Mesenteric fat pad (tissue), 1 donor: ENCODE measurements around the gene DOK6. TPM values are rescaled to one million over a fixed set of nuclear protein-coding genes. Genes with fewer than 3 reads are reported as not detected.

Experiments
- DNase-seq: peaks from one replicate; pipeline ENCODE4 v3.0.0-alpha.2; 2020; ENCODE audit warnings: low spot score
- total RNA-seq: library from RNA; stranded (reverse); fragmentation: NEBNext Ultra II Directional; extraction: Animal tissue kit (Norgen Biotek cat#: 25700); gene quantifications from one replicate; pipeline ENCODE4 v1.2.1, GENCODE V29; 2021
- donor health status: DM: yes; HTN: yes; CAD: no.

DOK6 gene
- total RNA-seq, 1 donor from 2014 or later, result 1.6 TPM

GRCh38 chr18:69432847-69433246, 32.2 kb downstream of the DOK6 start:
- DNase-seq, result no peak

- DNase-seq, result no peak
These were observed 34.3 kb downstream of the DOK6 start for GRCh38 chr18:69435000-69435399.

DNA sequence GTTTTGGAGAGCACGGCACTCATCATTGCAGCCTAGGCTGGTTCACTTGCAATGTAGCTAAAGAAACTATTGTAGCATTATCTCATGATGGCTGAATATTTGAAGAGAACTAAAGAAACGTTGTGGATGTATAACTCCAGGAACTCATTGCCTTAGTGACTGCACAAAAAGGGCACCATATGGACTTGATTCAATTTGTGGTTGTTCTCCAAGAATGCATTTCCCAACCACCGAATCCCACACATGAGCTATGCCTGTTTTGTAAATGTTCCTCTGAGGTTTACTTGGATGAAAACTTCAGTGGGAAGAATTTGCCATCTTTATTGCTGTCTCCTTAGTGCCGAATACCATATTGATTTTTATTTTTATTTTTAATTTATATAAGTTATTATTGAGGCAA, 43.5 kb downstream of the DOK6 start:
- no peak for DNase-seq

DNA sequence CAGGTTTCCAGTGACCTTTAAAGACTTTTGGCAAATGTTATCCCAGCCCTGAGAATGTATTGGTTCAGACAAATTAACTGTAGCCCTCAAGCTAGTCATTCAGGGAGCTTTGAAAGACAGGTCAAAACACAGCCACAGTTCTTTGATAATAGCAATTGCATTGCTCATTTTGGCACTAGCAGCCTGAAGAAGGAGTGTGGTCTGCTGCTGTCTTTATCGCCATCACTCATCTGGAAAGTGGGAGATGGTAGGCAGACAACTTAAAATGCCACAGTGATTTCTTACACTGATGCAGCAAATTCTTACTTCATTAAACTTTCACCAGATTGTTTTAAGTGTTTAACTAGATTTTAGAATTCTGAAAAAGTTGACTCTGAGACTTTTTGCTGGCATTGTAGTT, 47.2 kb downstream of the DOK6 start:
- DNase-seq, result no peak

DNA sequence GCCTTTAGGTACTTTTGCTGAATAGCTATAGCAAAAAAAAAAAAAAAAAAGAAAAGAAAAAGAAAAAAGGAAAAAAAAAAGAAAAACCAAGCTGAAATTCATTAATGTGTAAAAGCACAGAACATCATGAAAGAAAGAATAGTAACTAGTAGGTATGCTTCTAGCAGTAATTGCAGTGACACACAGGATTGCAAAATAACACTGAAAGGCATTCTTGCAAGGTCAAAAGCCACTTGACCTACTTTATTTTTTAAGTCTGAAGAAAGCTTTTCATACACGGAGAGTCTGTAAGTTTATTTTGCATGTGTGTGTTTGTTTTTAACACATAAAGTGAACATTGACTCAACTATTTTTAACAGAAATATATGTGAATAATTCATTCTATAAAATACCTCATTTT, 54.4 kb downstream of the DOK6 start:
- no peak for DNase-seq

- no peak for DNase-seq
These were observed 68.8 kb downstream of the DOK6 start for GRCh38 chr18:69469444-69469919.

GRCh38 chr18:69480460-69480859, 79.8 kb downstream of the DOK6 start:
- no peak for DNase-seq

DNA sequence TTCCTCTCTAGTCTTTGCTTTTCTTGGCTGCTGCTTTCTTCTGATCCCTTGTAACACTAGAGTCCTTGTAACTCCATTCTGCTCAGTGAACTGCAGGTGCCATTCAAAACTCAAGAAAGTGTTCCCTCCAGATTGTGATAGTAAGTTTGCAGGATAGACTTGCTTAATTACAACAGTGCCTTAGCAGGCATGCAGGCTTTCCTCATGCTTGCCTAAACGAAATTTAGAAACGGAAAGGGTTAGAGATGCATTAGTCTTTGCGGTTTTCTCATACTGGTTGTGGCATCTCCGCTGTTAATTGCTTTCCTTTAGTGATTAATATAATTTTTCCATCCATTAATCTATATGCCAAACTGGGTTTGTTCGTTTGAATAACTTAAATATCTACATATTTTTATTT, 82.9 kb downstream of the DOK6 start:
- DNase-seq, result no peak

GRCh38 chr18:69484699-69485396, 84.2 kb downstream of the DOK6 start:
- no peak for DNase-seq

GRCh38 chr18:69487488-69488394, 87.1 kb downstream of the DOK6 start:
- no peak for DNase-seq

GRCh38 chr18:69490072-69490471, 89.4 kb downstream of the DOK6 start:
- DNase-seq, result no peak

DNA sequence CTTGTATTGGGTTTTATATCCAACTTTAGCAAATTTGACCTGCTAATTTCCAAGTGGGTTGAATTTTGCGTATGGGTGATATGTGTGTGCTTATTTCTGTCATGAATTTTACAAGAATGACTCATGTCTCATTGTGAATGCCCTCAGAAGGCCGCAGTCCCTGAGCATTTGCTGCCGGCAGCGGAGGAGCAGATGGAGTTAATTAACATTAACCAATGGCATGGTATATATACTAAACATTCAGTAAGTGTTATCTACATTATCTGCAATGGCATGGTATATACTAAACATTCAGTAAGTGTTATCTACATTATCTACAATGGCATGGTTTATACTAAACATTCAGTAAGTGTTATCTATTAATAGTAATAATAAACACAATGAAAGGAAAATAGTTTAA, 90.1 kb downstream of the DOK6 start:
- no peak for DNase-seq

DNA sequence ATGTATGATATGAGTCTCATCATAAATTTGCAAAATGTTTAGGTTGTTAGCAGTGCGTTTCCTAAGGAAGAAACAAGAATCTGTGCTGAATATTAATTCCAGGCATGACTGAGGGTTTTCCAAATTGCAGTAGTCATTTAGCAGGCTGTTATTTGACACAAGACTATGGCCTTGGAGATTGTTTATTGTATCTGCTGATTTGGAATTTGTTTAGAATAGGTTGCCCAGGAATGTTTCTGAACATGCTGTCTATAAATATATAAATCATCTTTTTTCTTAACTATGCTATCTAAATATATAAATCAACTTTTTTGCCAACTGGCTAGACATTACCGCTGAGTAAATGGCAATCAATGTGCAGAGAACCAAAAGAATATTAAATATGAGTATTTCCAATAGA, 90.9 kb downstream of the DOK6 start:
- no peak for DNase-seq

DNA sequence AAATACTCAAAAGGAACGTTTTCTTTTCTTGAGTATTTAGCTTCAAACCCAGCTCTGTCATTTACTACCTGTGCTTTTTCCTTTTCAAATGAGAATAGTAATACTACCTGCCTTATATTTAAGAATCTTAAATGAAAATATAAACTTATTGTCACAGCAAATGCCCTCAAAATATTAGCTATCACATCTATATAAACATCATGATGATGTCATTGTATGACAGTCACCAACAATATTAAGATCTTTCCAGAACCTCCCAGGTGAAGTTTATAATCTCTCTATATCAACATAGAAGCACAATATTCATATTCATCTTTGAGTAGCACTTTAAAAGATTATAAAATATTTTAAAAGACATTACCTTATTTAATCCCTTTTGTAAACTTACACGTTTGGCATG, 92.2 kb downstream of the DOK6 start:
- DNase-seq, result no peak

DNA sequence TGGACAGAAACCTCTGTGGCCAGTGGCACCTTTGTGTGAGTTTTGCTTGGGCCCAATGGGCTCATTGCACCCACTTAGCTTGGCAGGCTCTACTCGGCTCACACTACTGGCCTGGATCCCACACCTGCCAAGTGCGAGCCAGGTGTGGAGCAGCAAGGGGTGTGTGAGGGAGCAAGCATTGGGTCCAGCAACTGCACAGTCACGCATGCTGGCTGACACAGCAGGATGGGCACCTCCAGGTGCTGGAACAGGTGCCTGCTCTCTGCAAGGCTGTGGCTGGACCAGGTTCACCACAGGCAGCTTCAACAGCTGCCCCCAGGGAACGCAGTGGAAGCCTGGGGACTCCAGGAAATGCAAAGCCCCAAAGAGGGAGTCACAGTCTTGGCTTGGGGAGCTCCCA, 94.2 kb downstream of the DOK6 start:
- no peak for DNase-seq

DNA sequence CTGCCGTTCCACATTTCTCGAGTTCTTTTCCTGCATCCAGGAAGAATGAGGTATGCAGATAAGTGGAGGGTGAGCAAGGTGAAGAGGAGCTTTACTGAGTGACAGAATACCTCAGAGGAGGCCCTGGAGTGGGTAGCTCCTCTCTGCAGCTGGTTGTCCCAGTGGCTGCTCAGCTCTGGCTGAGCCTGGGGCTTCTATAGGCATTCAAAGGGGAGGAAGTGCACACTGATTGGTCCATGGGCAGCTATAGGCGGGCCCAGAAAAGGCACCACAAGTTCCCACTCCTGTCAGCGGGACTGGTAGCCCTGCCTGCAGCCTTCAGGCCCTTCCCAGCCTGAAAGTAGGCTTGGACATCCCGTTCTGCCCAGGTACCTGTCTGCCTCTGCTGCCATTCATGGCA, 94.7 kb downstream of the DOK6 start:
- DNase-seq, result no peak

- no peak for DNase-seq
These were observed 95.3 kb downstream of the DOK6 start for GRCh38 chr18:69495841-69496533.

DNA sequence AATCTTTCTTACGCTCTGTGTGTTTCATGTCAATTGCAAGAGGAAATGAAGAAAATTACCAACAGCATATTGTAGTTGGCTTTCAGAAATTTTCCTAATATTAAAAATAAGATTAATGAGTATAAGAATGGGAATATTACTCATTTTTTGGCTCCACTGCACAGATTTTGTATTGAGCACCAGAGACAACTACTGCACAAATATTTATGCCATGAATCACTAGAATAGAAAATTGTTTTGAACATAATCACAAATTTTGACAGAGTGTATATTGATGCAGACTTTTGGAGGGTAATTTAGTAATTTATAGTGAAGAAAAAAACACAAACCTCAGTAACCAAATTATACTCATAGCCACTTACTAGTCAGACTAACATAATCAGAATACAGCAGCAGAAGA, 118.3 kb downstream of the DOK6 start:
- no peak for DNase-seq

DNA sequence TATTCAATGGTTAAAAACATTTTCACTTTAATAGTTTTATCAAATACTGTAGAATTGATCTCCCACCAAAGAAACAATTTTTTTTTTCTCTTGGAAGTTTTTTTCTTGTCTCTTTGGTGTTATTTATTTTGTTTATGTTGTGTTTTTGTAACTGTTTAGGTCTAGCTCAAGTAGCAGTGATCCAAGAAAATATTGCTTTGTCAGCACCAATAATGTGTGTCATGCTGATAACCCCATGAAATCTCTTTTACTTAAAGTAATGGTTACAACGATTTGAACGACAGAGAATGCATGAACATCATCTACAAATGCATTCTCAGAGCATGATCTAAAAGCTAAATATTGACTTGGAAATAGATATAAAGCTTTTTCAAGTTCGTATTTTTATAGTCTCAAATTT, 122.9 kb downstream of the DOK6 start:
- DNase-seq, result no peak

GRCh38 chr18:69528435-69528834, 127.7 kb downstream of the DOK6 start:
- no peak for DNase-seq

DNA sequence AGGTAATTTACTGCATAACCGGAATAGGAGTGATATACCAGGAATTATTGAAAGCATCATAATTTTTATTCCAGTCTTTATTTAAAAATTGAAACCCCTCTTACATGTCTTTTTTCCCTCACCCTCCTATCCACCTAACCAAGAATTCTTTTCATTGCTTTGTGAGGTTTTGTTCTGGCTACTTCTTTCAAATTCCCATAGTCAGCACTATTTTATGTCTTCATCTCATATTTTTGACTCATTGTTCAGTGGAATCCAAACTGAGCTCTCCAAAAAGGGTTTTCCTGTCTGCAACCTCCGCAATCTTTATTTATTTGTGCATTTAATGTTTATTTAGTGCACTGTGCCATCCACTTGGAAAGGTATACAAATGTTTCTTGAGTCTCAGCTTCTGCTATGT, 128.5 kb downstream of the DOK6 start:
- no peak for DNase-seq

GRCh38 chr18:69531973-69532372, 131.3 kb downstream of the DOK6 start:
- no peak for DNase-seq
